ENCODE data around the gene UBALD2. TPM values are rescaled to one million over a fixed set of nuclear protein-coding genes. Genes with fewer than 3 reads are reported as not detected.

The UBALD2 gene
- total and polyA plus RNA-seq, 2 of the 4 experiments (the other 2 are of a cell fraction): 0.90 to 12.1 TPM

DNA sequence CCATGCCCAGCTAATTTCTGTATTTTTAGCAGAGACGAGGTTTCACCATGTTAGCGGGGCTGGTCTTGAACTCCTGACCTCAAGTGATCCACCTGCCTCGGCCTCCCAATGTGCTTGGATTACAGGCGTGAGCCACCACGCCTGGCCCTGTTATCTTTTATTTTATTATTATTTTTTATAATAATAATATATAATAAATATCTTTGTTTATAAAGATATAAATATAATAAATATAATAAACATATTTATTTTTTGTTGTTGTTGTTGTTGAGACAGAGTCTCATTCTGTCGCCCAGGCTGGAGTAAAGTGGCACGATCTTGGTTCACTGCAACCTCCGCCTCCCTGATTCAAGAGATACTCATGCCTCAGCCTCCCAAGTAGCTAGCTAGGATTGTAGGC is 17.8 kb upstream of the UBALD2 start:
- Histone ChIP-seq H4K8ac (ENCODE audit: low read depth in 2 of 2, low read length in 2 of 2) (no peak overlapping the region), H3K18ac (ENCODE audit: low read depth, low read length) (no peak overlapping the region), H3K9ac (ENCODE audit: low read depth, low read length) (no peak overlapping the region), H3K27me3 (ENCODE audit: control insufficient read depth, insufficient read depth, low read length) (peaks cover 12% of the 10 kb centered on the region), H3K4me2 (ENCODE audit: low read depth, low read length) (no peak overlapping the region), H4K5ac (ENCODE audit: low read depth, low read length) (no peak overlapping the region), H2BK120ac (ENCODE audit: low read depth, low read length) (no peak overlapping the region), H2AK9ac (replicated peaks; ENCODE audit: low read depth, low read length, poor library complexity) (no peak overlapping the region), H4K91ac (ENCODE audit: insufficient read depth, low read depth, low read length) (no peak overlapping the region), H4K20me1 (ENCODE audit: insufficient read depth, low read length) (no peaks in the 10 kb centered on the region; the same call in 1 of the 2 replicates), H3K9me3 (ENCODE audit: control insufficient read depth, insufficient read depth, low read length) (no peaks in the 10 kb centered on the region), H3K4me1 (ENCODE audit: control insufficient read depth, insufficient read depth, low read length) (peaks cover 8% of the 10 kb centered on the region), H3K9me1 (ENCODE audit: insufficient read depth, low read length) (peaks cover 11% of the 10 kb centered on the region), H2BK5ac (ENCODE audit: low read depth, low read length, poor library complexity, severe bottlenecking) (no peak overlapping the region), H3K14ac (replicated peaks; ENCODE audit: low read depth, low read length) (no peak overlapping the region), H2BK15ac (ENCODE audit: low read depth, low read length) (no peak overlapping the region), H3K56ac (ENCODE audit: extremely low read depth, insufficient read depth, low read length) (no peak overlapping the region), H3K36me3 (ENCODE audit: control insufficient read depth, insufficient read depth, low read length) (no peaks in the 10 kb centered on the region), H3K79me1 (ENCODE audit: low read depth in 1 of 2, low read length in 2 of 2) (no peaks in the 10 kb centered on the region), H3K4me3 (ENCODE audit: insufficient read depth, low read depth, low read length) (no peak overlapping the region), H2AK5ac (ENCODE audit: low read depth, low read length) (no peak overlapping the region), H3K27ac (ENCODE audit: insufficient read depth, low read length) (no peak overlapping the region), H2AFZ (replicated peaks; ENCODE audit: low read length, poor library complexity) (no peak overlapping the region), H3K4ac (ENCODE audit: low read depth, low read length) (no peak overlapping the region), H2BK20ac (ENCODE audit: low read depth, low read length) (no peak overlapping the region), H3K23ac (ENCODE audit: low read depth, low read length) (no peak overlapping the region)
- no peak for DNase-seq
- TF ChIP-seq MAFK (IDR thresholded peaks at IDR 0.05; ENCODE audit: low read depth, low read length) (no peak), CHD1 (IDR thresholded peaks at IDR 0.05; ENCODE audit: low read depth, low read length) (no peak), FOS (IDR thresholded peaks at IDR 0.05; ENCODE audit: low read depth, low read length) (no peak), NFE2L2 (IDR thresholded peaks at IDR 0.05; ENCODE audit: low read depth, low read length) (no peak), MAZ (IDR thresholded peaks at IDR 0.05; ENCODE audit: borderline replicate concordance, low read depth, low read length) (no peak), RAD21 (IDR thresholded peaks at IDR 0.05; ENCODE audit: low read length) (no peak), POLR2A (IDR thresholded peaks at IDR 0.05; ENCODE audit: low read depth, low read length) (no peak), BHLHE40 (IDR thresholded peaks at IDR 0.05; ENCODE audit: low read depth, low read length) (no peak), RCOR1 (IDR thresholded peaks at IDR 0.05; ENCODE audit: insufficient replicate concordance, low read length) (no peak), MXI1 (IDR thresholded peaks at IDR 0.05; ENCODE audit: borderline replicate concordance, low read depth, low read length) (no peak), CEBPB (IDR thresholded peaks at IDR 0.05; ENCODE audit: low read depth, low read length) (no peak), SMC3 (IDR thresholded peaks at IDR 0.05; ENCODE audit: low read depth, low read length) (no peak), RFX5 (IDR thresholded peaks at IDR 0.05; ENCODE audit: low read depth, low read length) (no peak)
- TF ChIP-seq, protein P1, sequence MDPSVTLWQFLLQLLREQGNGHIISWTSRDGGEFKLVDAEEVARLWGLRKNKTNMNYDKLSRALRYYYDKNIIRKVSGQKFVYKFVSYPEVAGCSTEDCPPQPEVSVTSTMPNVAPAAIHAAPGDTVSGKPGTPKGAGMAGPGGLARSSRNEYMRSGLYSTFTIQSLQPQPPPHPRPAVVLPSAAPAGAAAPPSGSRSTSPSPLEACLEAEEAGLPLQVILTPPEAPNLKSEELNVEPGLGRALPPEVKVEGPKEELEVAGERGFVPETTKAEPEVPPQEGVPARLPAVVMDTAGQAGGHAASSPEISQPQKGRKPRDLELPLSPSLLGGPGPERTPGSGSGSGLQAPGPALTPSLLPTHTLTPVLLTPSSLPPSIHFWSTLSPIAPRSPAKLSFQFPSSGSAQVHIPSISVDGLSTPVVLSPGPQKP (IDR thresholded peaks at IDR 0.05; ENCODE audit: borderline replicate concordance, low read depth, low read length): no peak
- TF ChIP-seq, protein P2, sequence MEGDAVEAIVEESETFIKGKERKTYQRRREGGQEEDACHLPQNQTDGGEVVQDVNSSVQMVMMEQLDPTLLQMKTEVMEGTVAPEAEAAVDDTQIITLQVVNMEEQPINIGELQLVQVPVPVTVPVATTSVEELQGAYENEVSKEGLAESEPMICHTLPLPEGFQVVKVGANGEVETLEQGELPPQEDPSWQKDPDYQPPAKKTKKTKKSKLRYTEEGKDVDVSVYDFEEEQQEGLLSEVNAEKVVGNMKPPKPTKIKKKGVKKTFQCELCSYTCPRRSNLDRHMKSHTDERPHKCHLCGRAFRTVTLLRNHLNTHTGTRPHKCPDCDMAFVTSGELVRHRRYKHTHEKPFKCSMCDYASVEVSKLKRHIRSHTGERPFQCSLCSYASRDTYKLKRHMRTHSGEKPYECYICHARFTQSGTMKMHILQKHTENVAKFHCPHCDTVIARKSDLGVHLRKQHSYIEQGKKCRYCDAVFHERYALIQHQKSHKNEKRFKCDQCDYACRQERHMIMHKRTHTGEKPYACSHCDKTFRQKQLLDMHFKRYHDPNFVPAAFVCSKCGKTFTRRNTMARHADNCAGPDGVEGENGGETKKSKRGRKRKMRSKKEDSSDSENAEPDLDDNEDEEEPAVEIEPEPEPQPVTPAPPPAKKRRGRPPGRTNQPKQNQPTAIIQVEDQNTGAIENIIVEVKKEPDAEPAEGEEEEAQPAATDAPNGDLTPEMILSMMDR (conservative IDR thresholded peaks at IDR 0.05; ENCODE audit: low read depth, low read length): no peak
- TF ChIP-seq, protein P3, sequence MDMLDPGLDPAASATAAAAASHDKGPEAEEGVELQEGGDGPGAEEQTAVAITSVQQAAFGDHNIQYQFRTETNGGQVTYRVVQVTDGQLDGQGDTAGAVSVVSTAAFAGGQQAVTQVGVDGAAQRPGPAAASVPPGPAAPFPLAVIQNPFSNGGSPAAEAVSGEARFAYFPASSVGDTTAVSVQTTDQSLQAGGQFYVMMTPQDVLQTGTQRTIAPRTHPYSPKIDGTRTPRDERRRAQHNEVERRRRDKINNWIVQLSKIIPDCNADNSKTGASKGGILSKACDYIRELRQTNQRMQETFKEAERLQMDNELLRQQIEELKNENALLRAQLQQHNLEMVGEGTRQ (IDR thresholded peaks at IDR 0.05; ENCODE audit: low read depth, low read length): no peak
- in situ Hi-C loops (cut with MboI; ENCODE audit: low sequenced_read_pairs): no loop called here
- WGBS, 2 experiments (ENCODE audit: extremely low coverage in 2 of 2, insufficient read length in 1 of 2): no CpG with 5 or more reads among the region's 8 CpGs
- dilution Hi-C loops (cut with HindIII; ENCODE audit: low sequenced_read_pairs, unreplicated experiment): no loop called here
- ATAC-seq (ENCODE audit: low read depth): no peak
- no TSS peak for BruUV-seq (replicated peaks)
- intact Hi-C loops (cut with micrococcal nuclease): no loop called here
- ChIA-PET POLR2A (ENCODE audit: unreplicated experiment) (no interaction called here), CTCF (interaction anchor here (1.4 kb wide), 1 partner anchor 32 kb away, joined by 4 read pairs; no protein-coding TSS in a partner anchor)

Measured in IMR-90 (cell line).